Measurements from ENCODE around the gene HS3ST2.

GRCh38 chr16:22838681-22839080 is 24.7 kb downstream of the HS3ST2 start:
- no peak for TF ChIP-seq CTCF (IDR thresholded peaks at IDR 0.05; ENCODE audit: extremely low read depth in 1 of 2, insufficient read depth in 1 of 2, low read depth in 1 of 2, low read length in 2 of 2)
- no peak for TF ChIP-seq MAX (IDR thresholded peaks at IDR 0.05; ENCODE audit: insufficient read depth, insufficient read length)

All from endothelial cell of umbilical vein (primary cell).